HG03521 (cell line): ENCODE results near the gene RANGRF.
"Not testable (repeated sequence)": the region's sequence is repeated elsewhere in the genome, so short reads cannot be mapped to it uniquely, and the experiment has no call there.

ENCODE experiments used
- ATAC-seq: cut with Tn5 transposase; IDR thresholded peaks from one replicate; pipeline ENCODE4 v1.9.1; 2021; ENCODE audit warnings: mild to moderate bottlenecking, moderate library complexity; ENCODE audit not compliant: unreplicated experiment

The RANGRF gene

DNA sequence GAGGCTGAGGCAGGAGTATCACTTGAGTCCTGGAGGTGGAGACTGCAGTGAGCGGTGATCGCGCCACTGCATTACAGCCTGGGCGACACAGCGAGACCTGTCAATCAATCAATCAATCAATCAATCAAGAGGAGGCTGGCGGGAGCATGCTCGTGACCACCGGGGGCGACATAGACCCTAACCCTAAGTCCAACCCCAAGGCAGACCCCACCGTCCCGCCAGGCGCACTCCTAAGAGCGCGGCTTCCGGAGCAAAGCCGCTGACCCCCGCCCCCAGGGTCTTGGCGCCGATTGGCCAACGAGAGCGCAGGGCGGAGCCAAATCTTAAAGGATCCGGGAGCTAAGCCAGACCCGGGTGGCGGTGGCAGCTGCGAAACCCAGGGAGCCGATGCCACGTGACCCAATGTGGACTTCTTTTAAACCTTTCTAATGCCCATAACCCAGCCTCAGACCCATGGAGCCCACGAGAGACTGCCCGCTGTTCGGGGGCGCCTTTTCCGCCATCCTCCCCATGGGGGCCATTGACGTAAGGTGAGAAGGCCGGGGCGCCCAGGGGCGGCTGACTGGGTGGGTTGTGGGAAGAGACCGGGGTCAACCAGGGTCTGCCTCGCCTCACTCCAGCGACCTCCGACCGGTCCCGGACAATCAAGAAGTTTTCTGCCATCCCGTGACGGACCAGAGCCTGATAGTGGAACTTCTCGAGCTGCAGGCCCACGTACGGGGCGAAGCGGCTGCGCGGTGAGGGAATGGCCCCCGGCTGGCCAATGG, at the start of gene RANGRF:
TSS of gene RANGRF (plus strand) at position 335 of the 767 bp plus-strand sequence. CDS start at position 454, 119 bp downstream.
- peak; percentile 88 for ATAC-seq

GRCh38 chr17:8243827-8244226, 44.6 kb upstream of the RANGRF start:
- ATAC-seq, result no peak

DNA sequence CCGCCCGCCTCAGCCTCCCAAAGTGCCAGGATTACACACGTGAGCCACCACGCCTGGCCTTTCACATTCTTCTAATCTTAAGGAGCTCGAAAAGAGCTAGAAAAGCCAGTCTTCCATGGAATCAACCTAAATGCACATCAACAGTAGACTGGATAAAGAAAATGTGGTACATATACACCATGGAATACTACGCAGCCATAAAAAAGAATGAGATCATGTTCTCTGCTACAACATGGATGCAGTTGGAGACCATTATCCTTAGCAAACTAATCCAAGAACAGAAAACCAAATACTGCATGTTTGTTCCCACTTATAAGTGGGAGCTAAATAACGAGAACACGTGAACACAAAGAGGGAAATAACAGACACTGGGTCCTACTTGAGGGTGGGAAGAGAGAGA, 43.7 kb upstream of the RANGRF start:
- ATAC-seq, result no peak

- peak; percentile 63 for ATAC-seq
These were observed 39.5 kb upstream of the RANGRF start, which contains the start of gene PFAS for GRCh38 chr17:8248751-8249607. Gene PFAS (plus strand): TSS chr17:8249289. CDS start chr17:8253938, 4,649 bp downstream.

DNA sequence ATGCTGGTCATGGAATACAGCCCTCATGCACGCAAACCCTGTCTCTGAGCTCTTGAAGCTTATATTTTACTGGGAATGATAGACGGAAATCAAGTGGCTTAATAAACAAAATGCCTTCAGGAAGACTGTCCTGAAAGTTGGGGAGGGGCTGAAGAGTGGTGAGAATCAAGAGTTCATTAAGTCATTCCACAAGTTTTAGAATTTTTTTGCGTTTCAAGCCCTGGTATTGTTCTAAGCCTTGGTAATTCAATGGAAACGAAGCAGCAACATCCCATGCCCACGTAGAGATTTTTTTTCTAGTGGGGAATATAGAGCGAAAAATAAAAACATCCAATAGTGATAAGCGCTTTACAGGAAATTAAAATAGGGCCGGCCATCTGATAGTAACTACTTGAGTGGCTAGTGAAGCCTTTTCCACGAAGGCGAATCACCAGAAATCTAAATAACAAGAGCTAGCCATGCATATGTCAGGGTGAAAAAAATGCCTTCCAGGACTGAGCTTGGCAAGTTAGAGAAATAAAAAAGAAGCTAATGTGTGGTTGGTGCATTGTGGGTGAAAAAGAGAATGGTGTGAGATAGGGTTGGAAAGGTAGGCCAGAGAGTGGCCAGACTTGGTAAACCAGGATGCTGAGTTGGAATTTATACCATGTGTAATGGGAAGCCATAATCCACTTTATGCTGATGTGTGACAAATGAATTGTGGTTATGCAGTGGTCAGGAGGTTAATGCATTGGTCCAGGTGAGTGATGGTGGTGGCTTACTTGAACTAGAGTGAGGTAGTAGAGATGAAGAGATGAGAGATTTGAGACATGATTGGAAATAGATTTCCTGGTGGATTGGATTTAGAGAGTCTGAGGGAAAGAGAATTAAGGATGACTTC, 38.6 kb upstream of the RANGRF start:
- no peak for ATAC-seq

DNA sequence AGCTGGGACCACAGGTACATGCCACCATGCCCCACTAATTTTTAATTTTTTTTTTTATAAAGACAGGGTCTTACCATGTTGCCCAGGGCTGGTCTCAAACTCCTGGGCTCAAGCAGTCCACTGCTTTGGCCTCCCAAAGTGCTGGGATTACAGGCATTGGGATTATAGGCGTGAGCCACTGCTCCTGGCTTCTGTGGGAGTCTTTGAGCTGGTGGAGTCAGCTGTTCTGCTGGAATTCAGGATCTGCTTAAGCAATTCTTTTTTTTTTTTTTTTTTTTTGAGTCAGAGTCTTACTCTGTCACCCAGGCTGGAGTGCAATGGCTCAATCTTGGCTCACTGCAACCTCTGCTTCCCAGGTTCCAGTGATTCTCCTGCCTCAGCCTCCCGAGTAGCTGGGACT, 37.1 kb upstream of the RANGRF start:
- ATAC-seq, result not testable (repeated sequence)

DNA sequence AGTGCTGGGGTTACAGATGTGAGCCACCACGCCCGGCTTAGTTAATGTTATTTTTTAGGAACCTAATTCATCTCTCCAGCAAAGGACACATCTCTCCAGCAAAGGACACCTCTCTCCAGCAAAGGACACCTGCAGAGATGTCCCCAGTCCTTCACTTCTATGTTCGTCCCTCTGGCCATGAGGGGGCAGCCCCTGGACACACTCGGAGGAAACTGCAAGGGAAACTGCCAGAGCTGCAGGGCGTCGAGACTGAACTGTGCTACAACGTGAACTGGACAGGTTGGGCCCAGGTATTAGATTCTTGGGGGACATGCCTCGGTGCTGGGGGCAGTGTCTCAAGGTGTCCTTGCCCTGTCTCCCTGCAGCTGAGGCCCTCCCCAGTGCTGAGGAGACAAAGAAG, 34.7 kb upstream of the RANGRF start:
- ATAC-seq, result no peak

DNA sequence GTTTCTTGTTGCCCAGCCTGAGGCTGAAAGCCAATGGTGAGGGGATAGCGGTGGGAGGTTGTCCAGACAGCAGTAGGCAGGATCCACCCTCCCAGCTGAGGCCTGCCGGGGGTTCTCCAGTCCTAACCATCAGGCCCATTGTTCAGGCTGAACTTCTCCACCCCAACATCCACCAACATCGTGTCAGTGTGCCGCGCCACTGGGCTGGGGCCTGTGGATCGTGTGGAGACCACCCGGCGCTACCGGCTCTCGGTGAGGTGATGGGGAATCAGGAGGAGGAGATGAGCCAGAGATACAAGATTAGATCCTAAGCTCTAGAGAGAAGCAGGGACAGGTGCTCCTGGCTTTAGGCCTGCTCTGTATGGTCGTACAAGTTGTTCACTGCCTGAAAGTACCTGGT, 33.6 kb upstream of the RANGRF start:
- no peak for ATAC-seq

GRCh38 chr17:8255499-8255898, 33.0 kb upstream of the RANGRF start:
- no peak for ATAC-seq

- no peak for ATAC-seq
These were observed 32.2 kb upstream of the RANGRF start for GRCh38 chr17:8256291-8256690.

DNA sequence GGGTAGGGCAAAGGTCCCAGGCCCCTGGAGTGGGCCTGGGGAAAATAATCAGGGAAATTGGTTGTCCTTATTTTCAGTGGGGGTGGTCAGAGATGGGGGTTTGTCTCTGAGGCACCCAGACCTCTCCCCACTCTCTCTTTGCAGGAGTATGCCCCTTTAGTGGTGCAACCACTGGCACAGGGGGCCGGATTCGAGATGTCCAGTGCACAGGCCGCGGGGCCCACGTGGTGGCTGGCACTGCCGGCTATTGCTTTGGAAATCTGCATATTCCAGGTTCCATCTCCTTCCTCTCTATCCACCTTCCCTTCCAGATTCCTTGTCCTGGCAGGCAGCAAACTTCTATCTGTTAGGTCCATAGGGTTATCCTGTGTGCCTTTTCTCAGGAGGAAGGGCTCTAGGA, 31.8 kb upstream of the RANGRF start:
- ATAC-seq, result no peak

GRCh38 chr17:8257801-8258200, 30.7 kb upstream of the RANGRF start:
- ATAC-seq, result no peak

DNA sequence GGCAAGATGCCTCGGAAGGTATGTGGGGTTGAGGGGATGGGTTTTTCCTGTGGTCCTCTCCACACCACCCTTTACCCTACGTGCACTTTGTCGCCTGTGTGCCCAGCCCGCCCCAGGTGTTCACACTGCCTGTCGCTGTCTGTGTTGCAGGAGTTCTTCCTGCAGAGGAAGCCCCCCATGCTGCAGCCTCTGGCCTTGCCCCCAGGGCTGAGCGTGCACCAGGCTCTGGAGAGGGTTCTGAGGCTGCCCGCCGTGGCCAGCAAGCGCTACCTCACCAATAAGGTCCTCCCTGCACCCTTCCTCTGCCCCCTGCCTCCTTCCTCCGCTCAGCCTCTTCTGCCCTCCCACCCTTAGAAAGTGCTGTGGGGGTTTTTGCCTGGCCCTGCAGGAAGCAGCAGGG, 24.1 kb upstream of the RANGRF start:
- no peak for ATAC-seq

DNA sequence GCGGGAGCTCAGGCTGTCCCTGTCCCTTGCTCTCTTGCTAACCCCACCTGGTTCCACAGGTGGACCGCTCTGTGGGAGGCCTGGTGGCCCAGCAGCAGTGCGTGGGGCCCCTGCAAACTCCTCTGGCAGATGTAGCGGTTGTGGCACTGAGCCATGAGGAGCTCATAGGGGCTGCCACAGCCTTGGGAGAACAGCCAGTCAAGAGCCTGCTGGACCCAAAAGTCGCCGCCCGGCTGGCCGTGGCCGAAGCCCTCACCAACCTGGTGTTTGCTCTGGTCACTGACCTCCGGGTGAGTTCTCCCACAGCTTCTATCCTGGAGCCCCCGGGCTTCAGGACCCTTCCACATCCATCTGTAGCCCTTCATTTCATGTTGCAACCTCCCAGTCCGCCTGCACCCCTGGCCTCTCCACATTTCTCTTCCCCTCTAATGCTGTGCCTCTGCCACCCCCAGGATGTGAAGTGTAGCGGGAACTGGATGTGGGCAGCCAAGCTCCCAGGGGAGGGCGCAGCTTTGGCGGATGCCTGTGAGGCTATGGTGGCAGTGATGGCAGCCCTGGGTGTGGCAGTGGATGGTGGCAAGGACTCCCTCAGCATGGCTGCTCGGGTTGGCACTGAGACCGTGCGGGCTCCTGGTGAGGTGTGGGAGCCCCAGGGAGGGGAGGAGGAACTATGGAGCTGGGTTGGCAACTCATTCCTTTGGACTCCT, 23.5 kb upstream of the RANGRF start:
- ATAC-seq, result no peak

DNA sequence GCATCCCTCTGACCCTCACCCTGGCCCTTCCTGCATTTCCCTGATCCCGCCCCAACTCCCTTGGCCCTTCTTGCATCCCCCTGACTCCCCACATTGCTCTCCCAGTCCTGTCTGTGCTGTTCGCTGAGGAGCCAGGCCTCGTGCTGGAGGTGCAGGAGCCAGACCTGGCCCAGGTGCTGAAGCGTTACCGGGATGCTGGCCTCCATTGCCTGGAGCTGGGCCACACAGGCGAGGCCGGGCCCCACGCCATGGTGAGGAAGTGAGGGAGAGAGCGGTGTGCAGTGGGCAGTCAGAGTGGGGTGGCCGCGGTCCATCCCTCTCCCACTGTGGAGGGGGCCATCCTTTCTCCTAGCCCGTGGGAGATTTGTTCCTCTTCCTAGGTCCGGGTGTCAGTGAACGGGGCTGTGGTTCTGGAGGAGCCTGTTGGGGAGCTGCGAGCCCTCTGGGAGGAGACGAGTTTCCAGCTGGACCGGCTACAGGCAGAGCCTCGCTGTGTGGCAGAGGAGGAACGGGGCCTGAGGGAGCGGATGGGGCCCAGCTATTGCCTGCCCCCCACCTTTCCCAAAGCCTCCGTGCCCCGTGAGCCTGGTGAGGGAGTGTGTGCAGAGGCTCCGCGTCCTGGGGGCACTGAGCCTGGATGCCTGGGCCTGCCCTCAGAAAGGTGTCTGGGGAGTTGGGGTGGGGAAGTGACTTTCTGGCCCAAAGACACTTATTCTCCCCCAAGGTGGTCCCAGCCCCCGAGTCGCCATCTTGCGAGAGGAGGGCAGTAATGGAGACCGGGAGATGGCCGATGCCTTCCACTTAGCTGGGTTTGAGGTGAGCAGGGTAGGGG, 21.6 kb upstream of the RANGRF start:
- ATAC-seq, result no peak

GRCh38 chr17:8267480-8268147, 20.9 kb upstream of the RANGRF start:
- no peak for ATAC-seq

GRCh38 chr17:8268550-8269298, 19.7 kb upstream of the RANGRF start:
- ATAC-seq, result no peak

DNA sequence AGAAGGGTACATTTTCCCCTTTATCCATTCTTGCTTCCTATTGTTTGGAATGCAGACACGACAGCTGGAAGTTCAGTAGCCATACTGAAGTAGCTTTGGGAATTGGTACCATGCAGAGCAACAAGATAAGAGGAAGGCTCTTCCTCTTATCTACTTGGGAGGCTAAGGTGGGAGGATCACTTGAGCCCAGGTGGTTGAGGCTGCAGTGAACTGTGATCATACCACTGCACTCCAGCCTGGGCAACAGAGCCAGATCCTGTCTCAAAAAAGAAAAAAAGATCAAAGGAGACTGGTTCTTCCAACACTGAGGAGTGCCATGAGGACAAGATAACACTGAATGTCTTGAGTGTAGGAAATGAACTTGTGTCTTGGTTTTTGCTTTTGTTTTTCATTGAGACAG, 16.0 kb upstream of the RANGRF start:
- ATAC-seq, result no peak
